Psoas muscle (tissue), 8 donors: ENCODE measurements around the gene HMX3. TPM values are rescaled to one million over a fixed set of nuclear protein-coding genes. Genes with fewer than 3 reads are reported as not detected.

ENCODE experiments used
- ATAC-seq, 4 donors: fragments of 200-7000 bp; cut with Tn5 transposase; one replicate each; pipeline ENCODE4 v1.9.1; 2020; ENCODE audit warnings: moderate library complexity in 3 of 4, mild to moderate bottlenecking in 2 of 4
- DNase-seq, 2 donors: peaks; one replicate each; pipeline ENCODE4 v3.0.0-alpha.2; 2020
- H3K27ac ChIP-seq: fragments of 200-600 bp; one replicate; pipeline ENCODE4 v1.8.0; 2022
- H3K27me3 ChIP-seq, 3 donors: fragments of 200-600 bp in 1 of 3; one replicate each; pipeline versions ENCODE4 v1.6.1 to v1.8.0; 2013 to 2022; ENCODE audit warnings: low read length in 2 of 3, mild to moderate bottlenecking in 2 of 3, moderate library complexity in 1 of 3; ENCODE audit not compliant: insufficient read depth in 3 of 3
- H3K36me3 ChIP-seq, 2 donors: fragments of 200-600 bp in 1 of 2; one replicate each; pipeline versions ENCODE4 v1.6.1 to v1.8.0; 2013 to 2022; ENCODE audit warnings: low read depth in 1 of 2, mild to moderate bottlenecking in 1 of 2, moderate library complexity in 1 of 2; ENCODE audit not compliant: insufficient read depth in 1 of 2
- H3K4me1 ChIP-seq: fragments of 200-600 bp; one replicate; pipeline ENCODE4 v1.8.0; 2022
- H3K4me3 ChIP-seq: fragments of 200-600 bp; one replicate; pipeline ENCODE4 v1.8.0; 2022; ENCODE audit warnings: mild to moderate bottlenecking
- H3K9me3 ChIP-seq: fragments of 200-600 bp; one replicate; pipeline ENCODE4 v1.8.0; 2022
- CTCF ChIP-seq: fragments of 200-600 bp; IDR thresholded peaks from one replicate; pipeline ENCODE4 v1.8.0; 2022; ENCODE audit warnings: antibody characterized with exemption
- WGBS, 3 donors: extraction: QIAGEN DNeasy Blood & Tissue Kit; methylation state at CpG; one replicate each; pipeline versions ENCODE4 v1.1.6 to v1.1.7; 2013; 5-methylcytosine and 5-hydroxymethylcytosine counted together
- intact Hi-C, 2 donors: fragments of 100-400 bp; cut with DNase I; formaldehyde crosslinking; loops; one replicate each; pipeline versions ENCODE4 v1.11.0 to v1.14.2; 2022
- long read RNA-seq, 2 donors: library from polyadenylated mRNA; unstranded; transcript quantifications; one replicate each; pipeline ENCODE4 v2.0.0, GENCODE V29; 2021
- polyA plus RNA-seq, 3 donors: library from polyadenylated mRNA; stranded (reverse); fragments of 200-250 nt; gene quantifications; one replicate each; pipeline ENCODE4 v1.2.3, GENCODE V29; 2013
- total RNA-seq, 4 donors: library from RNA; stranded (reverse); fragmentation: NEBNext Ultra II Directional in 2 of 4; extraction: Animal tissue kit (Norgen Biotek cat#: 25700) in 2 of 4; gene quantifications; one replicate each; pipeline versions ENCODE4 v1.2.1 to v1.2.4, GENCODE V29; 2021 to 2023
- donor health status: healthy with polysubstance abuse.
- donor health status: DM: no; HTN: no; CAD: no; lungs with moderate emphysema.
- donor health status: Bipolar disorder and iron deficiency.
- donor health status: healthy.
- donor health status: DM: yes; HTN: yes; CAD: no.
- donor health status: DM: no; HTN: no; CAD: no.
- donor health status: DM: no; HTN: no; CAD: no.
- donor health status: DM: yes; HTN: yes; CAD: no.

Gene HMX3
- total RNA-seq (not detected), polyA plus RNA-seq (not detected)
- long read RNA-seq, donor 1, result 0 reads
- long read RNA-seq, donor 2, result 0 reads

DNA sequence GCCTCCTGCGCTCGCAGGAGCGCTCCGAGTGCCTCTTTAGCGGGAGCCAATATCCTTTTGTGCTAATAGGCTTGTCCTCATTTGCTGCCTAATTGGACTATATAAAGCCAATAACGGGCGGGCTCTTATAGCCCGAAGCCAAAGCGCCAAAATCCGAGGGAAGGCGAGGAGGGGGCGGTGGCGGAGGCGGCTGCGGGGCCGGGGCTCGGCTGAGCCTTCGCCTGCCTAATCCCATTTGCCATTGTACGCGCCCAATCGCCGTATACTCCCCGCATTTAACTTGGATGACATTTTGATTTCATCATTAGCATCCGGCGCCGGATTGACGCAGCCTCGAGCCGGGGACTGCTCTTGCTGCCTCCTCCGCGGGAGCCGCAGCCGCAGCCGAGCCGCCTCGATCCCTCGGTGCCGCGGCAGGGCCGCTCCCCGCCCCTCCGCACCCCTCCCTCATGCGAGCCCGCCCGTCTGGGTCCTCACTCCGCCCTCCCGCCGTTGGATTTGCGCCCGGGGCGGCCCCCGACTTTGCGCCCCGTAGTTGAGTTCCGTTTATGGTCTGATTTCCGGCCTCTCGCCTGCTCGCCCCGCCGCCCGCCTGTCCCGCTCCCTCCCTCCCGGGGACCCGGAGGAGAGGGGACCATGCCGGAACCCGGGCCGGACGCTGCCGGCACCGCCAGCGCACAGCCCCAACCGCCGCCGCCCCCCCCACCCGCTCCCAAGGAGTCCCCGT lies at the start of gene HMX3:
HMX3 (plus strand) TSS at position 556 of the 727 bp plus-strand sequence; CDS start at position 637, 81 bp downstream.
- peaks cover 29% of the 10 kb centered on the region for H3K4me1 ChIP-seq
- DNase-seq (no peak), ATAC-seq (no peak)
- intact Hi-C loops, result loop anchor here in 1 of 2 donors (10.0 kb wide), 1 partner anchor 829 kb away; no protein-coding TSS in a partner anchor
- H3K9me3 ChIP-seq, result no peaks in the 10 kb centered on the region
- H3K27ac ChIP-seq, result no peak within 1 kb of the TSS
- no peak for TF ChIP-seq CTCF
- H3K27me3 ChIP-seq, result peaks cover 0 to 100% (median 58%) of the 10 kb centered on the region in 3 donors
- WGBS, 3 donors, result 1% methylated on average over 43 to 76 of the region's 76 CpGs
- no peaks in the 10 kb centered on the region for H3K36me3 ChIP-seq
- H3K4me3 ChIP-seq, result peak within 1 kb of the TSS; percentile 60

DNA sequence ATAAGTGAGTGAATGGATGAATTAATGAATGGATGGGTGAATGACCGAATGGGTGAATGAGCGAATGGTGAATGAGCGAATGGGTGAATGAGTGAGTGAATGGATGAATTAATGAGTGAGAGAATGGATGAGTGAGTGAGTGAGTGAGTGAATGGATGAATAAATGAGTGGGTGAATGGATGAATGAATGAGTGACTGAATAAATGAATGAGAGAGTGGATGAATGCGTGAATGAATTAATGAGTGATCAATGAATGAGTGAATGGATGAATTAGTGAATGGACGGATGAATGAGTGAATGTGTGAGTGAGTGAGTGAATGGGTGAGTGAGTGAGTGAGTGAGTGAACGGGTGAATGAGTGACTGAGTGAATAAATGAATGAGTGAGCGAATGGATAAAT lies 49.5 kb upstream of the HMX3 start:
- Histone ChIP-seq H3K4me1 (no peaks in the 10 kb centered on the region), H3K27ac (no peak overlapping the region), H3K27me3 (peaks cover 0 to 7% (median 0%) of the 10 kb centered on the region in 3 donors), H3K36me3 (no peaks in the 10 kb centered on the region), H3K4me3 (no peak overlapping the region), H3K9me3 (no peaks in the 10 kb centered on the region)
- TF ChIP-seq CTCF, result no peak
- no peak for ATAC-seq
- DNase-seq, result no peak
- intact Hi-C loops, result no loop called here
- 84 to 87% (median 85%) methylated on average over 7 of the region's 7 CpGs for WGBS, 3 donors

- Histone ChIP-seq H3K9me3 (no peaks in the 10 kb centered on the region), H3K27ac (no peak overlapping the region), H3K4me1 (no peaks in the 10 kb centered on the region), H3K4me3 (no peak overlapping the region), H3K27me3 (peaks cover 0 to 14% (median 0%) of the 10 kb centered on the region in 3 donors), H3K36me3 (no peaks in the 10 kb centered on the region)
- 83 to 89% (median 85%) methylated on average over 4 of the region's 4 CpGs for WGBS, 3 donors
- ATAC-seq (no peak), DNase-seq (no peak)
- TF ChIP-seq CTCF, result no peak
- intact Hi-C loops, result no loop called here
Measured at GRCh38 chr10:123087348-123087747, 48.4 kb upstream of the HMX3 start.

- ATAC-seq (no peak), DNase-seq (no peak)
- Histone ChIP-seq H3K27me3 (peaks cover 0 to 14% (median 0%) of the 10 kb centered on the region in 3 donors), H3K9me3 (no peaks in the 10 kb centered on the region), H3K4me1 (no peaks in the 10 kb centered on the region), H3K27ac (no peak overlapping the region), H3K36me3 (no peaks in the 10 kb centered on the region), H3K4me3 (no peak overlapping the region)
- TF ChIP-seq CTCF, result no peak
- intact Hi-C loops, result no loop called here
- 77 to 81% (median 80%) methylated on average over 3 of the region's 3 CpGs for WGBS, 3 donors
Measured at GRCh38 chr10:123087786-123088185, 48.0 kb upstream of the HMX3 start.
